ENCODE data around the gene NR1H4. TPM values are rescaled to one million over a fixed set of nuclear protein-coding genes. Genes with fewer than 3 reads are reported as not detected.
A peak's percentile ranks its signal among the peaks of the same experiment; 100 is the strongest.

NR1H4 gene
- total and polyA plus RNA-seq, 4 donors, result 33.5 to 106 (median 55.0) TPM

DNA sequence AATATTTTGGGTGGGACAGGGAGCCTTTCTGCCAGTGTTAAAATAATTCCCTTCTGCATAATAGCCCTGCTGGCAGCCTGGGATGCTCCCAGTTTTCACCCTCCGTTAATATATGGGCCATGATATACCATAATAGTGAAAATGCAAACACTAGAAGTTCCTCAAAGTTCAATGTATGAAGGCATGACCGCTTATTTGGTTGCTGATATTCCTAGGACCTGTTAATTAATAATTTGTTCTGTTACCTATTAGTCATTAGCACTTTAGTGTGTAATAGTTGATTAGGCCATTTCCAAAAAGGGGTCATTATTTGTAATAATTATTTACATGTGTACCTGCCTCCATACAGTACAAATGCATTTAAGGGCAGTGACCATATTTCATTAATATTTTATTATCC lies 20.4 kb downstream of the NR1H4 start:
- DNase-seq (ENCODE audit: low spot score), result no peak
- H3K4me1 ChIP-seq (ENCODE audit: control insufficient read depth in 4 of 4, insufficient read depth in 4 of 4, low read length in 3 of 4), result peaks cover 6 to 18% (median 13%) of the 10 kb centered on the region in 4 donors
- WGBS, result 82% methylated on average over 2 of the region's 2 CpGs
- no peak overlapping the region for H3K27ac ChIP-seq (ENCODE audit: low read depth in 1 of 2, low read length in 2 of 2)
- TF ChIP-seq FOXA1 (IDR thresholded peaks at IDR 0.05) (no peak), JUND (IDR thresholded peaks at IDR 0.05) (no peak), EGR1 (IDR thresholded peaks at IDR 0.05; ENCODE audit: low read depth in 2 of 2) (no peak)
- TF ChIP-seq, protein P1, sequence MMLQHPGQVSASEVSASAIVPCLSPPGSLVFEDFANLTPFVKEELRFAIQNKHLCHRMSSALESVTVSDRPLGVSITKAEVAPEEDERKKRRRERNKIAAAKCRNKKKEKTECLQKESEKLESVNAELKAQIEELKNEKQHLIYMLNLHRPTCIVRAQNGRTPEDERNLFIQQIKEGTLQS (IDR thresholded peaks at IDR 0.05), result no peak
- no peaks in the 10 kb centered on the region for H3K27me3 ChIP-seq (ENCODE audit: control insufficient read depth in 4 of 4, insufficient read depth in 4 of 4, low read length in 3 of 4)
- no peak overlapping the region for H3K9ac ChIP-seq (ENCODE audit: low read depth in 1 of 2, low read length in 2 of 2)
- no peaks in the 10 kb centered on the region for H3K9me3 ChIP-seq (ENCODE audit: control insufficient read depth in 4 of 4, low read length in 3 of 4)
- no peak overlapping the region for H3K4me3 ChIP-seq (ENCODE audit: low read depth in 1 of 3, low read length in 3 of 3)
- H3K36me3 ChIP-seq (ENCODE audit: control insufficient read depth in 4 of 4, insufficient read depth in 3 of 4, low read depth in 1 of 4, low read length in 3 of 4), result peaks cover 0 to 49% (median 28%) of the 10 kb centered on the region in 4 donors

DNA sequence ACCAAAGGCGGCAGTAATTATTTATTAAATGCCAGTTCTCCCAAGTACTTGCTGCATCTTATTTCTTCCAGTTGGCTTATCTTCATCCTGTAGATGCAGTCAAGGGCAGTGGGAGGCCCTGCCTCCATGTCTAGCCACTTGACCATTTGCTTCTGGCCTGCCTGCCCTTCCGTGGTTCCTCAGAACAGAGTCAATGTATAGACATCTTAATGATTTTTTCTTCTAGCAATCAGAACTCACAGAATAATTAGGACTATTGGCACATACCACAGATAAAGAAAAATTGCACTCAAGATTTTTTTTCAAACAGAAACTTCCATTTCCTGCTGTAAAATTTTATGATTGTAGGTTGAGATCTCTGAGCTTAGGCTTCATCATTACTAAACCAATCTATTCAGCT lies 20.9 kb downstream of the NR1H4 start:
- Histone ChIP-seq H3K4me1 (ENCODE audit: control insufficient read depth in 4 of 4, insufficient read depth in 4 of 4, low read length in 3 of 4) (peaks cover 3 to 23% (median 15%) of the 10 kb centered on the region in 4 donors), H3K9me3 (ENCODE audit: control insufficient read depth in 4 of 4, low read length in 3 of 4) (no peaks in the 10 kb centered on the region), H3K4me3 (ENCODE audit: low read depth in 1 of 3, low read length in 3 of 3) (no peak overlapping the region), H3K9ac (ENCODE audit: low read depth in 1 of 2, low read length in 2 of 2) (no peak overlapping the region), H3K27me3 (ENCODE audit: control insufficient read depth in 4 of 4, insufficient read depth in 4 of 4, low read length in 3 of 4) (no peaks in the 10 kb centered on the region), H3K36me3 (ENCODE audit: control insufficient read depth in 4 of 4, insufficient read depth in 3 of 4, low read depth in 1 of 4, low read length in 3 of 4) (peaks cover 0 to 51% (median 29%) of the 10 kb centered on the region in 4 donors), H3K27ac (ENCODE audit: low read depth in 1 of 2, low read length in 2 of 2) (no peak overlapping the region)
- WGBS, result 91% methylated on average over 2 of the region's 2 CpGs
- DNase-seq (ENCODE audit: low spot score), result no peak
- TF ChIP-seq, protein P2, sequence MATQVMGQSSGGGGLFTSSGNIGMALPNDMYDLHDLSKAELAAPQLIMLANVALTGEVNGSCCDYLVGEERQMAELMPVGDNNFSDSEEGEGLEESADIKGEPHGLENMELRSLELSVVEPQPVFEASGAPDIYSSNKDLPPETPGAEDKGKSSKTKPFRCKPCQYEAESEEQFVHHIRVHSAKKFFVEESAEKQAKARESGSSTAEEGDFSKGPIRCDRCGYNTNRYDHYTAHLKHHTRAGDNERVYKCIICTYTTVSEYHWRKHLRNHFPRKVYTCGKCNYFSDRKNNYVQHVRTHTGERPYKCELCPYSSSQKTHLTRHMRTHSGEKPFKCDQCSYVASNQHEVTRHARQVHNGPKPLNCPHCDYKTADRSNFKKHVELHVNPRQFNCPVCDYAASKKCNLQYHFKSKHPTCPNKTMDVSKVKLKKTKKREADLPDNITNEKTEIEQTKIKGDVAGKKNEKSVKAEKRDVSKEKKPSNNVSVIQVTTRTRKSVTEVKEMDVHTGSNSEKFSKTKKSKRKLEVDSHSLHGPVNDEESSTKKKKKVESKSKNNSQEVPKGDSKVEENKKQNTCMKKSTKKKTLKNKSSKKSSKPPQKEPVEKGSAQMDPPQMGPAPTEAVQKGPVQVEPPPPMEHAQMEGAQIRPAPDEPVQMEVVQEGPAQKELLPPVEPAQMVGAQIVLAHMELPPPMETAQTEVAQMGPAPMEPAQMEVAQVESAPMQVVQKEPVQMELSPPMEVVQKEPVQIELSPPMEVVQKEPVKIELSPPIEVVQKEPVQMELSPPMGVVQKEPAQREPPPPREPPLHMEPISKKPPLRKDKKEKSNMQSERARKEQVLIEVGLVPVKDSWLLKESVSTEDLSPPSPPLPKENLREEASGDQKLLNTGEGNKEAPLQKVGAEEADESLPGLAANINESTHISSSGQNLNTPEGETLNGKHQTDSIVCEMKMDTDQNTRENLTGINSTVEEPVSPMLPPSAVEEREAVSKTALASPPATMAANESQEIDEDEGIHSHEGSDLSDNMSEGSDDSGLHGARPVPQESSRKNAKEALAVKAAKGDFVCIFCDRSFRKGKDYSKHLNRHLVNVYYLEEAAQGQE (IDR thresholded peaks at IDR 0.05), result no peak
- TF ChIP-seq JUND (IDR thresholded peaks at IDR 0.05), result no peak

DNA sequence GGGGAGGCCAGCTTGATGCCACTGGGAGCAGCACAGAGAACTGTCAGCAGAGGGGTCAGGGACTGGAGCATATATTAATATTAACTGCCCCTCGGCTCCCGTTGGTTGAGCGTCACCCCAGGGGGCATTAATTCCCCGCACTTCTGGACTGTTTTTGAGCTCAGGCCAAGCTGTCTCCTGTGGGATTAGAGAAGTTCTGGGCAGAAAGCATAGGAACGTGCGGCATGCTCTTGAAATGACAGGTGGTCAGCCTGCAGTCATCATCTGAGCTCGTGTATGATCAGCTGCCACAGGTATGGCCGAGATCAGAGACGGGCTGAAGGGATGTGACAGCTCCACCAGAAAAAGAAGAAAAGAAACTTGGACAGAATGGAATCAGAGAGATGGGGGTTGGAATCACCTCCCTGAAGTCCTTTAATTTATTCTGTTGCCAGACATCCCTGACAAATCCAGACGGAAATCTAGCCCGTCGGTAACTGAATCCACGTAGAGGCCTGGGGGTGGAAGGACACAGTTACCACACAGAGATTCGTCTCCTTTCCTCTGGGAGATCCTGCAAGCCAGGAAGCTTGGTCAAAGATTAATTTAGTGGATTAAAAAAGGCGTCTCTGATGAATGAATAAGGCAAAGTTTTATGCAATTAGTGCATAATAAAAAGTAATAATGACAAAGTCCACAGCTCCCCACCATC lies 23.6 kb downstream of the NR1H4 start:
- H3K27me3 ChIP-seq (ENCODE audit: control insufficient read depth in 4 of 4, insufficient read depth in 4 of 4, low read length in 3 of 4), result no peaks in the 10 kb centered on the region
- peak overlapping the region; percentile 40 to 47 for H3K27ac ChIP-seq (ENCODE audit: low read depth in 1 of 2, low read length in 2 of 2)
- 77% methylated on average over 15 of the region's 15 CpGs for WGBS
- H3K4me1 ChIP-seq (ENCODE audit: control insufficient read depth in 4 of 4, insufficient read depth in 4 of 4, low read length in 3 of 4), result peaks cover 6 to 35% (median 15%) of the 10 kb centered on the region in 4 donors
- no peak overlapping the region for H3K4me3 ChIP-seq (ENCODE audit: low read depth in 1 of 3, low read length in 3 of 3)
- no peak for DNase-seq (ENCODE audit: low spot score)
- H3K36me3 ChIP-seq (ENCODE audit: control insufficient read depth in 4 of 4, insufficient read depth in 3 of 4, low read depth in 1 of 4, low read length in 3 of 4), result peaks cover 2 to 45% (median 29%) of the 10 kb centered on the region in 4 donors
- H3K9ac ChIP-seq (ENCODE audit: low read depth in 1 of 2, low read length in 2 of 2), result no peak overlapping the region
- H3K9me3 ChIP-seq (ENCODE audit: control insufficient read depth in 4 of 4, low read length in 3 of 4), result no peaks in the 10 kb centered on the region
- TF ChIP-seq SP1 (IDR thresholded peaks at IDR 0.05), result no peak
- TF ChIP-seq NR2F2 (IDR thresholded peaks at IDR 0.05), result no peak
- TF ChIP-seq RXRA (IDR thresholded peaks at IDR 0.05), result no peak
- no peak for TF ChIP-seq RAD21 (IDR thresholded peaks at IDR 0.05)
- TF ChIP-seq TAF1 (conservative IDR thresholded peaks at IDR 0.05), result no peak
- TF ChIP-seq, protein P1 (IDR thresholded peaks at IDR 0.05), result no peak
- TF ChIP-seq, protein P3, sequence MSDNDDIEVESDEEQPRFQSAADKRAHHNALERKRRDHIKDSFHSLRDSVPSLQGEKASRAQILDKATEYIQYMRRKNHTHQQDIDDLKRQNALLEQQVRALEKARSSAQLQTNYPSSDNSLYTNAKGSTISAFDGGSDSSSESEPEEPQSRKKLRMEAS (IDR thresholded peaks at IDR 0.05), result no peak
- TF ChIP-seq, protein P4, sequence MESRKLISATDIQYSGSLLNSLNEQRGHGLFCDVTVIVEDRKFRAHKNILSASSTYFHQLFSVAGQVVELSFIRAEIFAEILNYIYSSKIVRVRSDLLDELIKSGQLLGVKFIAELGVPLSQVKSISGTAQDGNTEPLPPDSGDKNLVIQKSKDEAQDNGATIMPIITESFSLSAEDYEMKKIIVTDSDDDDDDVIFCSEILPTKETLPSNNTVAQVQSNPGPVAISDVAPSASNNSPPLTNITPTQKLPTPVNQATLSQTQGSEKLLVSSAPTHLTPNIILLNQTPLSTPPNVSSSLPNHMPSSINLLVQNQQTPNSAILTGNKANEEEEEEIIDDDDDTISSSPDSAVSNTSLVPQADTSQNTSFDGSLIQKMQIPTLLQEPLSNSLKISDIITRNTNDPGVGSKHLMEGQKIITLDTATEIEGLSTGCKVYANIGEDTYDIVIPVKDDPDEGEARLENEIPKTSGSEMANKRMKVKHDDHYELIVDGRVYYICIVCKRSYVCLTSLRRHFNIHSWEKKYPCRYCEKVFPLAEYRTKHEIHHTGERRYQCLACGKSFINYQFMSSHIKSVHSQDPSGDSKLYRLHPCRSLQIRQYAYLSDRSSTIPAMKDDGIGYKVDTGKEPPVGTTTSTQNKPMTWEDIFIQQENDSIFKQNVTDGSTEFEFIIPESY (IDR thresholded peaks at IDR 0.05), result no peak
- TF ChIP-seq YY1 (IDR thresholded peaks at IDR 0.05), result no peak
- TF ChIP-seq, protein P5, sequence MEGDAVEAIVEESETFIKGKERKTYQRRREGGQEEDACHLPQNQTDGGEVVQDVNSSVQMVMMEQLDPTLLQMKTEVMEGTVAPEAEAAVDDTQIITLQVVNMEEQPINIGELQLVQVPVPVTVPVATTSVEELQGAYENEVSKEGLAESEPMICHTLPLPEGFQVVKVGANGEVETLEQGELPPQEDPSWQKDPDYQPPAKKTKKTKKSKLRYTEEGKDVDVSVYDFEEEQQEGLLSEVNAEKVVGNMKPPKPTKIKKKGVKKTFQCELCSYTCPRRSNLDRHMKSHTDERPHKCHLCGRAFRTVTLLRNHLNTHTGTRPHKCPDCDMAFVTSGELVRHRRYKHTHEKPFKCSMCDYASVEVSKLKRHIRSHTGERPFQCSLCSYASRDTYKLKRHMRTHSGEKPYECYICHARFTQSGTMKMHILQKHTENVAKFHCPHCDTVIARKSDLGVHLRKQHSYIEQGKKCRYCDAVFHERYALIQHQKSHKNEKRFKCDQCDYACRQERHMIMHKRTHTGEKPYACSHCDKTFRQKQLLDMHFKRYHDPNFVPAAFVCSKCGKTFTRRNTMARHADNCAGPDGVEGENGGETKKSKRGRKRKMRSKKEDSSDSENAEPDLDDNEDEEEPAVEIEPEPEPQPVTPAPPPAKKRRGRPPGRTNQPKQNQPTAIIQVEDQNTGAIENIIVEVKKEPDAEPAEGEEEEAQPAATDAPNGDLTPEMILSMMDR (IDR thresholded peaks at IDR 0.05; ENCODE audit: low read depth, low read length, missing input control), result no peak
- no peak for TF ChIP-seq HNF4G (IDR thresholded peaks at IDR 0.05)
- TF ChIP-seq EGR1 (IDR thresholded peaks at IDR 0.05; ENCODE audit: low read depth in 2 of 2), result no peak
- no peak for TF ChIP-seq HNF4A (conservative IDR thresholded peaks at IDR 0.05)
